ENCODE data around the gene ADAT3. TPM values are rescaled to one million over a fixed set of nuclear protein-coding genes. Genes with fewer than 3 reads are reported as not detected.

Gene ADAT3
- total and polyA plus RNA-seq, 4 donors, result 4.0 to 11.9 (median 6.8) TPM

- H3K9ac ChIP-seq (ENCODE audit: insufficient read depth in 1 of 2, low read length in 2 of 2), result no peak overlapping the region
- peaks cover 0 to 27% (median 9%) of the 10 kb centered on the region in 5 donors for H3K4me1 ChIP-seq (ENCODE audit: control insufficient read depth in 5 of 5, insufficient read depth in 5 of 5, low read length in 5 of 5)
- H3K36me3 ChIP-seq (ENCODE audit: control insufficient read depth in 4 of 4, insufficient read depth in 4 of 4, low read length in 4 of 4), result no peaks in the 10 kb centered on the region
- DNase-seq, result no peak
- H3K27ac ChIP-seq (ENCODE audit: low read depth in 1 of 2, low read length in 1 of 2), result peak overlapping the region; percentile 24 to 71
- TF ChIP-seq CTCF (IDR thresholded peaks at IDR 0.05; ENCODE audit: control extremely low read depth, extremely low read depth), result no peak
- 87 to 90% methylated on average over 17 of the region's 17 CpGs for WGBS, 2 donors
- ATAC-seq (ENCODE audit: insufficient read depth, low FRiP score), result no peak
- no peaks in the 10 kb centered on the region for H3K27me3 ChIP-seq (ENCODE audit: control insufficient read depth in 3 of 3, insufficient read depth in 3 of 3, low read length in 2 of 3)
- no peak overlapping the region for H3K4me3 ChIP-seq
- no peaks in the 10 kb centered on the region for H3K9me3 ChIP-seq (ENCODE audit: control insufficient read depth in 4 of 4, insufficient read depth in 3 of 4, low read length in 3 of 4)
Observed at GRCh38 chr19:1865172-1866010, 39.8 kb upstream of the ADAT3 start.

- Histone ChIP-seq H3K4me1 (ENCODE audit: control insufficient read depth in 5 of 5, insufficient read depth in 5 of 5, low read length in 5 of 5) (peaks cover 0 to 13% (median 4%) of the 10 kb centered on the region in 5 donors), H3K27ac (ENCODE audit: low read depth in 1 of 2, low read length in 1 of 2) (no peak overlapping the region), H3K36me3 (ENCODE audit: control insufficient read depth in 4 of 4, insufficient read depth in 4 of 4, low read length in 4 of 4) (peaks cover 0 to 8% (median 0%) of the 10 kb centered on the region in 4 donors), H3K4me3 (no peak overlapping the region), H3K9me3 (ENCODE audit: control insufficient read depth in 4 of 4, insufficient read depth in 3 of 4, low read length in 3 of 4) (no peaks in the 10 kb centered on the region), H3K27me3 (ENCODE audit: control insufficient read depth in 3 of 3, insufficient read depth in 3 of 3, low read length in 2 of 3) (no peaks in the 10 kb centered on the region), H3K9ac (ENCODE audit: insufficient read depth in 1 of 2, low read length in 2 of 2) (no peak overlapping the region)
- no peak for TF ChIP-seq CTCF (IDR thresholded peaks at IDR 0.05; ENCODE audit: control extremely low read depth, extremely low read depth)
- ATAC-seq (ENCODE audit: insufficient read depth, low FRiP score) (no peak), DNase-seq (no peak)
- 91 to 92% methylated on average over 8 of the region's 8 CpGs for WGBS, 2 donors
Observed at GRCh38 chr19:1866693-1867348, 38.4 kb upstream of the ADAT3 start.

GRCh38 chr19:1867349-1867724 lies 37.9 kb upstream of the ADAT3 start:
- Histone ChIP-seq H3K9ac (ENCODE audit: insufficient read depth in 1 of 2, low read length in 2 of 2) (no peak overlapping the region), H3K4me1 (ENCODE audit: control insufficient read depth in 5 of 5, insufficient read depth in 5 of 5, low read length in 5 of 5) (peaks cover 0 to 8% (median 4%) of the 10 kb centered on the region in 5 donors), H3K27ac (ENCODE audit: low read depth in 1 of 2, low read length in 1 of 2) (no peak overlapping the region), H3K27me3 (ENCODE audit: control insufficient read depth in 3 of 3, insufficient read depth in 3 of 3, low read length in 2 of 3) (no peaks in the 10 kb centered on the region), H3K9me3 (ENCODE audit: control insufficient read depth in 4 of 4, insufficient read depth in 3 of 4, low read length in 3 of 4) (no peaks in the 10 kb centered on the region), H3K36me3 (ENCODE audit: control insufficient read depth in 4 of 4, insufficient read depth in 4 of 4, low read length in 4 of 4) (peaks cover 0 to 8% (median 0%) of the 10 kb centered on the region in 4 donors), H3K4me3 (no peak overlapping the region)
- DNase-seq, result no peak
- no peak for TF ChIP-seq CTCF (IDR thresholded peaks at IDR 0.05; ENCODE audit: control extremely low read depth, extremely low read depth)
- ATAC-seq (ENCODE audit: insufficient read depth, low FRiP score), result no peak
- WGBS, 2 donors, result 95 to 96% methylated on average over 9 of the region's 9 CpGs
